Mesendoderm (in vitro differentiated cells): ENCODE measurements around the gene PMFBP1.

Experiments used
- DNase-seq: peaks from one replicate; pipeline ENCODE4 v3.0.0; 2013
- H2AK5ac ChIP-seq: 2 replicates; pipeline ENCODE4 v1.6.1; 2013; ENCODE audit warnings: low read length, inconsistent platforms
- H2BK120ac ChIP-seq: 2 replicates; pipeline ENCODE4 v1.6.1; 2013; ENCODE audit warnings: low read depth, mild to moderate bottlenecking, low read length, moderate library complexity, mixed read lengths
- H2BK15ac ChIP-seq: replicated peaks from 2 replicates; pipeline ENCODE4 v1.6.1; 2013; ENCODE audit warnings: low read depth, mild to moderate bottlenecking, moderate library complexity
- H2BK5ac ChIP-seq: 2 replicates; pipeline ENCODE4 v1.6.1; 2013; ENCODE audit warnings: low read length, inconsistent platforms
- H3K18ac ChIP-seq: 2 replicates; pipeline ENCODE4 v1.6.1; 2013; ENCODE audit warnings: mild to moderate bottlenecking, low read length, mixed read lengths
- H3K23ac ChIP-seq: one replicate; pipeline ENCODE4 v1.6.1; 2013; ENCODE audit warnings: low read length
- H3K27ac ChIP-seq: 2 replicates; pipeline ENCODE4 v1.5.1; 2013; ENCODE audit warnings: low read depth, mild to moderate bottlenecking, inconsistent platforms, low read length, moderate library complexity
- H3K27me3 ChIP-seq: 2 replicates; pipeline ENCODE4 v1.6.1; 2013; ENCODE audit warnings: low read length, control low read depth, mild to moderate bottlenecking, inconsistent platforms; ENCODE audit not compliant: insufficient read depth, poor library complexity
- H3K36me3 ChIP-seq: 2 replicates; pipeline ENCODE4 v1.6.1; 2013; ENCODE audit warnings: low read length, inconsistent platforms; ENCODE audit not compliant: control insufficient read depth, insufficient read depth
- H3K4ac ChIP-seq: one replicate; pipeline ENCODE4 v1.6.1; 2013; ENCODE audit warnings: low read depth, mild to moderate bottlenecking, low read length, moderate library complexity
- H3K4me1 ChIP-seq: 2 replicates; pipeline ENCODE4 v1.6.1; 2013; ENCODE audit warnings: low read depth, low read length, inconsistent platforms; ENCODE audit not compliant: control insufficient read depth
- H3K4me2 ChIP-seq: 2 replicates; pipeline ENCODE4 v1.6.1; 2013; ENCODE audit warnings: low read length
- H3K4me3 ChIP-seq: 2 replicates; pipeline ENCODE4 v1.5.1; 2013; ENCODE audit warnings: mild to moderate bottlenecking, low read length
- H3K56ac ChIP-seq: one replicate; pipeline ENCODE4 v1.6.1; 2013; ENCODE audit warnings: low read length
- H3K79me1 ChIP-seq: 2 replicates; pipeline ENCODE4 v1.6.1; 2013; ENCODE audit warnings: low read length, inconsistent platforms
- H3K79me2 ChIP-seq: 2 replicates; pipeline ENCODE4 v1.6.1; 2013; ENCODE audit warnings: mild to moderate bottlenecking, low read length; ENCODE audit not compliant: control insufficient read depth, insufficient read depth
- H3K9ac ChIP-seq: 2 replicates; pipeline ENCODE4 v1.6.1; 2013; ENCODE audit warnings: low read length, inconsistent platforms
- H4K5ac ChIP-seq: one replicate; pipeline ENCODE4 v1.6.1; 2013; ENCODE audit warnings: low read length
- H4K8ac ChIP-seq: one replicate; pipeline ENCODE4 v1.6.1; 2013; ENCODE audit warnings: low read depth, mild to moderate bottlenecking, control low read depth, low read length, moderate library complexity
- WGBS: extraction: QIAGEN DNeasy Blood & Tissue Kit; methylation state at CpG from one replicate; pipeline ENCODE4 v1.1.7; 2013; ENCODE audit warnings: low lambda C conversion rate, missing lambda C conversion rate; ENCODE audit not compliant: insufficient coverage; ENCODE audit errors: extremely low coverage; 5-methylcytosine and 5-hydroxymethylcytosine counted together

The PMFBP1 gene

DNA sequence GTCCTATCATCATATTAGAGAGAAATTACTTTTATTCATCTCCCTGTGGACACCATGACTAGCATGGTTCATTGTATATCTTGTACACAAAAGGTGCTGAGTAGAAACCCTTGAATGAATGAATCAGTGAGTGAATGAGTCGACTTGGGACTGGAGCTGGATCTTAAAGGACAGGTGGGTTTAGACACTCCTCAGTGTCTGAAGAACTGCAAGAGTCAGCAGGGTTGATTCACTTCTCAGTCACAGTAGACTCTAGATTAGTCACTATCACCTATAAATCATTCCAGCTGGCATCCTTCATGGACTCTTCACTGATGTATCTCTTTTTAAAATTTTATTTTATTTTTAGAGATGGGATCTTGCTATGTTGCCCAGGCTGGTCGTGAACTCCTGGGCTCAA lies 30.1 kb upstream of the PMFBP1 start:
- peaks cover 1% of the 10 kb centered on the region for H3K4me1 ChIP-seq
- no peak overlapping the region for H3K9ac ChIP-seq
- H3K36me3 ChIP-seq = no peaks in the 10 kb centered on the region
- no peak for DNase-seq
- H2BK120ac ChIP-seq = no peak overlapping the region
- no peaks in the 10 kb centered on the region for H3K79me2 ChIP-seq
- H3K18ac ChIP-seq = no peak overlapping the region
- H3K27ac ChIP-seq = no peak overlapping the region
- H3K4me2 ChIP-seq = no peak overlapping the region
- H2BK5ac ChIP-seq = no peak overlapping the region
- H3K79me1 ChIP-seq = no peaks in the 10 kb centered on the region
- no peak overlapping the region for H2BK15ac ChIP-seq
- no peak overlapping the region for H3K4ac ChIP-seq
- no CpG with 5 or more reads among the region's 2 CpGs for WGBS
- no peak overlapping the region for H2AK5ac ChIP-seq
- H3K4me3 ChIP-seq = no peak overlapping the region
- H4K8ac ChIP-seq = no peak overlapping the region
- H4K5ac ChIP-seq = no peak overlapping the region
- H3K23ac ChIP-seq = no peak overlapping the region
- H3K27me3 ChIP-seq = no peaks in the 10 kb centered on the region
- no peak overlapping the region for H3K56ac ChIP-seq

DNA sequence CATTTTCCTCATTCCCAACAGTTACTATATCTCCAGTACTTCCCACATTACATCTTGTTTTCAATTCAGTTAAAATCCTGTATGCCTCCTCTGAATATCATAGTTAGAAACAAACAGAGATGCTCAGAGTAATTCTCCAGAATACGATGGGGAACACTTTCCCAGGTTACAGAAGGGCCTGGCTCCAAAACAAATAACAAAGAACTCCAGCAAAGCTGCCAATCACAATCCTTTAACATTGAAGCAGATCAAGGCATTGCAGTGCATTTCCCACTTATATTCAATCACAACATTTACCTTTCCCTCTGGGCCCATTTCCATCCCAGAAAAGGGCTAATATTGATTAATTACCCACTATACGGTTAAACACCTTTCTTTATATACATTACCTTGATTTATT lies 29.4 kb upstream of the PMFBP1 start:
- H2BK120ac ChIP-seq = no peak overlapping the region
- no peak overlapping the region for H2BK15ac ChIP-seq
- DNase-seq = no peak
- no peak overlapping the region for H3K4me3 ChIP-seq
- no peak overlapping the region for H3K18ac ChIP-seq
- H3K23ac ChIP-seq = no peak overlapping the region
- no peak overlapping the region for H3K27ac ChIP-seq
- no peaks in the 10 kb centered on the region for H3K79me2 ChIP-seq
- no peaks in the 10 kb centered on the region for H3K36me3 ChIP-seq
- H3K27me3 ChIP-seq = no peaks in the 10 kb centered on the region
- WGBS = no CpG with 5 or more reads among the region's 2 CpGs
- H3K79me1 ChIP-seq = no peaks in the 10 kb centered on the region
- no peak overlapping the region for H2BK5ac ChIP-seq
- H3K56ac ChIP-seq = no peak overlapping the region
- H3K4me2 ChIP-seq = no peak overlapping the region
- no peak overlapping the region for H4K8ac ChIP-seq
- H3K4ac ChIP-seq = no peak overlapping the region
- H2AK5ac ChIP-seq = no peak overlapping the region
- H3K4me1 ChIP-seq = peaks cover 1% of the 10 kb centered on the region
- no peak overlapping the region for H4K5ac ChIP-seq
- H3K9ac ChIP-seq = no peak overlapping the region

DNA sequence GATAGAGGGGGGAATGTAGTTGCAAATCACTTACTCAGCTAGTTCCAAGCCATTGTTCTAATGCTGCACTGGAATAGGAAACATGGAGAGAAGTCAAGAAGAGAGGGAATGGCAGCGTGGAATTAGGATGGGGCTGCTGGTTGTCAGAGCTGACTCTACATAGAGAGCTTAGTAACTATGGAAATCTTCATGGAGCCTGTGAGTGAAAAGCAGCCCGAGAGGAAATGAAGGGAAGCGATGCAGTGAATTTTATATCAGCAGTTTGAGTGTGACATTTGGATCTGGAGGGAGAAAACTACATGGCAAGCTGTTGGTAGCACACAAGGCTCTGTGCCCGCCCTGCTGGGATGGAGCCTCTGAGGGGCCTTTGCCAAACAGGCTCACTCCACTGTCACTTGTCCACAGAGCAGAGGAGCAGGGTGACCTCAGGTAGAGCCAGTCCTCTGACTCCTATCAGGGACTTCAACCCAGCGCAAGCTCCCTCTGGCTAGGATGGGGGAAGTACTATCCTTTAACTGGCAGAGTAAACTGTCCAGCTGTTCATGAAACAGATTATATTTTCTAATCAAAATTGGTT lies 27.9 kb upstream of the PMFBP1 start:
- no peak overlapping the region for H4K5ac ChIP-seq
- no CpG with 5 or more reads among the region's 5 CpGs for WGBS
- H3K36me3 ChIP-seq = no peaks in the 10 kb centered on the region

DNA sequence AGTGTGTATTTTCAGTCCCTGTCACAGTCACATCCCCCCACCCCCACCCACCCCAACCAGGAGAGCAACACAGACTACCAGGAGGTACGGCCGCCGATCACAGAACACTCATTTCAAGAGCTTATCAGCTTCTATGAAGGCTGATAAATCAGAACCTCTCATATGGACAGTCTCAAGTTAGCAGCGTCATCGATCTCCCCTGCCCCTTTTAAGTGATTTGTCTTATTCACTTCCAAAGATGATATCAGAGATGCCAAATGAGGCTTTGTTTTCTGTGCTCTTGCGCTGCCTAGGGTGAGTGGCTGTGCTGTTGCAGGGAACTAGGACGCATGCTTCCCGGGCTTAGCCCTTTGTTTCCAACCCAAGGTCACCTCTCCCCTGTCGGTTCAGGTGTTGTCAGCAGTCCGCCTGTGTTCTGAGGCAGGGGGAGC lies 26.8 kb upstream of the PMFBP1 start:
- Histone ChIP-seq H4K5ac (no peak overlapping the region), H3K79me2 (no peaks in the 10 kb centered on the region), H2BK120ac (no peak overlapping the region), H4K8ac (no peak overlapping the region), H3K4me2 (no peak overlapping the region), H3K27ac (no peak overlapping the region), H3K9ac (no peak overlapping the region), H3K4ac (no peak overlapping the region), H3K36me3 (no peaks in the 10 kb centered on the region), H2BK15ac (no peak overlapping the region), H3K18ac (no peak overlapping the region), H3K4me3 (no peak overlapping the region), H3K27me3 (no peaks in the 10 kb centered on the region), H3K23ac (no peak overlapping the region), H3K4me1 (no peaks in the 10 kb centered on the region), H2BK5ac (no peak overlapping the region), H3K79me1 (no peaks in the 10 kb centered on the region), H3K56ac (no peak overlapping the region), H2AK5ac (no peak overlapping the region)
- no peak for DNase-seq
- WGBS = no CpG with 5 or more reads among the region's 10 CpGs

More for the DNA sequence above, 27.9 kb upstream of the PMFBP1 start:
- Histone ChIP-seq H4K8ac (no peak overlapping the region), H2BK120ac (no peak overlapping the region), H2BK15ac (no peak overlapping the region), H3K4me2 (no peak overlapping the region), H3K27ac (no peak overlapping the region), H3K4me3 (no peak overlapping the region), H2AK5ac (no peak overlapping the region), H3K56ac (no peak overlapping the region), H3K23ac (no peak overlapping the region), H3K4me1 (no peaks in the 10 kb centered on the region), H2BK5ac (no peak overlapping the region), H3K79me2 (no peaks in the 10 kb centered on the region), H3K79me1 (no peaks in the 10 kb centered on the region), H3K27me3 (no peaks in the 10 kb centered on the region), H3K9ac (no peak overlapping the region), H3K4ac (no peak overlapping the region), H3K18ac (no peak overlapping the region)
- peak; percentile 12 for DNase-seq

DNA sequence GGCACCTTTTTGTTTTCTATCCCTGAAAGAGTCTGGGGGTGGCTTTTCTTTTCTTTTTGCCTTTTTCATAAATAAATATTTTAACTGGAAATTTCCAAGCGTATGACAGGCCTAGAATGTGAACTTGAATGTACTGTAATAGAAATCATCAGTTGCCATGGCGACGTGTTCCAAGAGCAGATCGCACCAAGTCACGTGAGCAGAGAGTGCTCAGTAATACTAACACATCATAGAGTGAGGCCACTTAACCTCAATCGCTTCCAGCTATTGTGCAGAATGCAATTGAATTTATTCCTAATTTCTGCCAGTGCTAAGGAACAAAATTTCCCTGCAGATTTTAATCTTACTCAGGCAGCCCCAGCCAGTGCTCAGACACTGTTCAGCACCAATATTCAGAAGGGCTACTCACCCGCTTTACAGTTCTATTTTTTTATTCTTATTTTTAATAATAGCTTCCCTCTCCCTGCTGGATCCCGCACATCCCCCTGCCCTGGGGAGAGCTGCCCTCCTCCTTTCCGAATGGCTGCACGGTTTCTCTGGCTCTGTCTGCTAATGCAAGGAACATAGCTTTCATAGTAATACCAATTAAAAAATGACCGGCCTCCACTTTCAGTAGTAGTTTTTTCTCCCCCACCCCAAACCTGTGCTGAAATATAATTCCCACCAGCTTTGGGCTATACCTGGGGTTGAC lies 26.2 kb upstream of the PMFBP1 start:
- no peak overlapping the region for H3K56ac ChIP-seq
- H3K4me2 ChIP-seq = no peak overlapping the region
- H3K36me3 ChIP-seq = no peaks in the 10 kb centered on the region
- no peak overlapping the region for H3K4ac ChIP-seq
- no peak overlapping the region for H2AK5ac ChIP-seq
- H3K27me3 ChIP-seq = no peaks in the 10 kb centered on the region
- no peaks in the 10 kb centered on the region for H3K79me2 ChIP-seq
- H4K5ac ChIP-seq = no peak overlapping the region
- no peak overlapping the region for H3K23ac ChIP-seq
- no peak overlapping the region for H2BK15ac ChIP-seq
- H3K79me1 ChIP-seq = no peaks in the 10 kb centered on the region
- H2BK5ac ChIP-seq = no peak overlapping the region
- no peak for DNase-seq
- no peak overlapping the region for H4K8ac ChIP-seq
- H3K4me1 ChIP-seq = no peaks in the 10 kb centered on the region
- WGBS = no CpG with 5 or more reads among the region's 11 CpGs
- no peak overlapping the region for H3K27ac ChIP-seq
- H3K9ac ChIP-seq = no peak overlapping the region
- H3K4me3 ChIP-seq = no peak overlapping the region
- H3K18ac ChIP-seq = no peak overlapping the region
- no peak overlapping the region for H2BK120ac ChIP-seq

DNA sequence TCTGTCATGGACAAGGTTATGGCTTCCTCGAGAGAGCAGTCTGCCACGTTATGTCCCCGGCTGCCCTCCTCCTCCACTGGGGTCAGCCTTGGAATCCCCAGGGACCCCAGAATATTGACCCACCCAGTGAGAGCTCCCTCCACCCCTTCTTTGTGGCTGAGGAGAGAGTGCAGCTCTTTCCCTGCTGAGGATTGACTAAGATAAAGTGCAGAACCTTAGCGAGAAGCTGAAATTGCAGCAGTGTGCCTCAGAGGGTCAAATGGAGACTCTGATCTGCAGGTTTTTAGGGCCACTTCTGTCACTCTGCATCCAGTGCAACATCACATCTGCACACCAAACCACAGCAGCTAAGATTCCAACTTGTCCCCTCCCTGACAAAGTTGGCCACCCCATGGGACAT lies 25.6 kb upstream of the PMFBP1 start:
- H3K4ac ChIP-seq = no peak overlapping the region
- H3K9ac ChIP-seq = no peak overlapping the region
- H3K23ac ChIP-seq = no peak overlapping the region
- H2BK15ac ChIP-seq = no peak overlapping the region
- H3K79me2 ChIP-seq = no peaks in the 10 kb centered on the region
- no peaks in the 10 kb centered on the region for H3K27me3 ChIP-seq
- no peak for DNase-seq
- H3K36me3 ChIP-seq = no peaks in the 10 kb centered on the region
- H3K4me2 ChIP-seq = no peak overlapping the region
- H3K27ac ChIP-seq = no peak overlapping the region
- no CpG with 5 or more reads among the region's 4 CpGs for WGBS
- H3K4me1 ChIP-seq = no peaks in the 10 kb centered on the region
- H4K8ac ChIP-seq = no peak overlapping the region
- no peak overlapping the region for H3K56ac ChIP-seq
- H2BK120ac ChIP-seq = no peak overlapping the region
- no peak overlapping the region for H3K4me3 ChIP-seq
- H3K79me1 ChIP-seq = no peaks in the 10 kb centered on the region
- no peak overlapping the region for H2AK5ac ChIP-seq
- no peak overlapping the region for H4K5ac ChIP-seq
- no peak overlapping the region for H3K18ac ChIP-seq
- no peak overlapping the region for H2BK5ac ChIP-seq
